ENCODE data around the gene MINDY4B.

Gene MINDY4B

DNA sequence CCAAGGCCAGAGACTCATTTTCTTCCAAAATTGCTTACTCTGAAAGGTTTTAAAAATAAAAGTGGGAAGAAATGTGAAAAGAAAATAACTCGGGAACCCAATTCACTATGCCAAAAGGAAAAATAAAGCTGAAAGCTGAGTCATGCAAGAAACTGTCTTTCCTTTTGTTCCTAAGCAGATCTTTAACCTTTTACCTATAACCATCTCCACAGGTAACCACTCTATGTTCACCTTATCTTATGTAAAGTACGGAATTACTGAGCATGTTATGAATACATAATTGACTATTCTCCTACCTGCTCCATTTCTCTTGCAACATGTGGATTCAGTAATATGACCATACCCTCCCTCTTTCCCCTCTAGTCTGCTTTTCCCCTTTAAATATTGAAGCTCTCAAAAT is 62.0 kb downstream of the MINDY4B start:
- no peak for DNase-seq

DNA sequence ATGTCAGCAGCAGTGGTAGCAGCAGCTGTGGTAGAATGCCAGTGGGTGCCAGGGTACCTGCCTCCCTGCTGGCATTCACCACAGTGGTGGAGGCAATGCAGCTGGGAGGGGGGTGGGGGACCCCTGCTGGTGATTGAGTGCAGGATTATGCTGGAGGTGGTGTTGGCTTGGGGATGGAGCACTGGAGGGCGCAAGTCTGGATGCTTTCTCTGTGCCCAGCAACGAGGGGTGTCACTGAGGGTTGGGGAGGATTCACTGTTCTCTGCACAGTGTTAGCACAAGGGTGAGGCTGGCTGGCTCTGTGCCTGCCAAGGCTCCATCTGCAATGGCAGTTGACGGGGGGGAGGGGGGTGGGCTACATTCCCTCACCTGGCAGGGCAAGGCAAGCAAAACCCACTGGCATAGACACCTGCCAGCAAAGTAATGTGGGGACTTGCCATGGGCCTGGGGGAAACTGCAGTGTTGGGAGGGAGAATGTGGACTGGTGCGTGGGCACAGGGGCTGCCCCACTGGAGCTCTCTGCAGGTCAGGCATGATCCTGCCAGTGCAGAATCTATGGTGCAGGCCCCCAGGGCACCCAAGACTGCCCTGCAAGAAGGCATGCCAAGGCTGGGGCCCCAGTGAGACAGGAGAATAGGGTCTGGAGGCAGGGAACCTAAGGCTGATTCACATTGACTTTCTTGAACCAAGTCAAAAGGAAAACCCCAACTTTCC is 64.3 kb downstream of the MINDY4B start:
- no peak for DNase-seq

DNA sequence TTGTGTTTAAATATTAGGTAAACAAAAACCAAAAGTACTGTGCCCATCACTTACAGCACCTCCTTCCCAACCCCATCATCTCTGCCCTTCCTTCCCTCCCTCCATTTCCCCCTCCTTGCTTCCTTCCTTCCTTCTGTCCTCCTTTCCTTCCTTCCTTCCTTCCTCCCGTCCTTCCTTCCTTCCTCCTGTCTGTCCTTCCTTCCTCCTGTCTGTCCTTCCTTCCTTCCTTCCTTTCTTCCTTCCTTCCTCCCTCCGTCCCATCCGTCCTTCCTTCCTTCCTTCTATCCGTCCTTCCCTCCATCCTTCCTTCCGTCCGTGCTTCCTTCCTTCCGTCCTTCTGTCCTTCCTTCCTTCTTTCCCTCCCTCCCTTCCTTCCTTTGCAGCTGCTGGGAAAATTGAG is 74.5 kb downstream of the MINDY4B start:
- no peak for DNase-seq

DNA sequence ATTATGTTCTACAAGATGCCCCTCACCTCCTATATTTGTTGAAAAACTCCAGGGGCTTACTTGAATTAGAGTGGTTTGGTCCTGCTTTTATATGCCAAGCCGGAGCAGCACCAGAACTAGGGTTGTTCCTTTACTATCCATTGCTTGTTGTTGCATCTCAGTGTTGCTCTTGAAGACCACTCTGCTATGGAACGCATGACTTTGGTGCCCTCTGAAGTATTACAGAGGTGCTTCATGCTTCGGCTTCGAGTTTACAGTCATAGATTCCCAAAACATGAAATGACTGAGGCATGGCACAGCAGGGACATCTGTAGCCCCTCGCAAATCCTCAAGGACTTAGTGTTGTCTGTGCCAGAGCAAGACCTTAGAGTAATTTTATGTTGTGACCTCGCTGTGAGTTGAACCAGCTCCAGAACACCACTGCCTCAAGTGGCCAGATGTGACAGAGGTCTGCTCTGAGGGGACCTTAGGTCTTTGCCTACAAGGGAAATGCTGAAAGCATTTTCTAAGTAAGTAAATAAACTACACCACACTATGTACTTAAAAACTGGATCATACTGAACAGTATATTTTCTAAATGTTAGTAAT is 75.1 kb downstream of the MINDY4B start:
- DNase-seq: no peak

DNA sequence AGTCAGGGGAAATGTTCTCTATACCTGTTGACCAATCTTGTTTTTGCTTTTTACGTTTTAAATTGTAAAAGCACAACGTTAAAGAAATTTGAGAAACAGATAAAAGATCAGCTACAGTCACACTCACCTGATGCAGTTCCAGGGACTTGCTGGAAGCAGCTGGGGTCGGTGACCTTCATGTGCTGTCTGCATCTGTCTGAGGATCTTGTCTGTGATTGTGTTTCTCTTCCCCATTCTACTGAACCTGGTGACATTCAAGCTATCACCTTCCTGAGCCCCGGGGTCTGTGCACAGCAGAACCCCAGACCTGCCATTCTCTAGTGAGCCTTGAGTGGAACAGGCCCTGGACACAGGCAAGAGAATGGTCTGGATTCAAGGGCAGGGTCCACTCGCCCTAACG is 75.8 kb downstream of the MINDY4B start:
- DNase-seq: no peak

DNA sequence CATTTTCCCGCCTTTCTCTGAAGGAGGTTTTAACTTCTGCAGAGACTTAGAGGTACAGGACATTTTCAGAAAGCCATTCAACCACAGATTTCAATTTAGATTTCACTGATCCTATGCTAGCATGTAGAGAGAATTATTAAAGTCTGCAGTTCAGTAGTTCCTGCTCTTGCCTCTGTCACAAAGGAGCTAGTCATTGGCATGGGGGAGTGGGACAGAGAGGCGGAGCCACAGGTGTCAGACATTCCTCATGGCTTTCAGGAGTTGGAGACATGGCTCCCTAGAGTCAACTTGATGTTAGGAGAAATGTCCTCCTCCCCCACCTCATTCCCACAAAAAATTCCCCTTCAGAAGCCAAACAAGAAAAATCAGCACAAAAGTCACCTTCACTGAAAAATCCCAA is 76.2 kb downstream of the MINDY4B start:
- no peak for DNase-seq

DNA sequence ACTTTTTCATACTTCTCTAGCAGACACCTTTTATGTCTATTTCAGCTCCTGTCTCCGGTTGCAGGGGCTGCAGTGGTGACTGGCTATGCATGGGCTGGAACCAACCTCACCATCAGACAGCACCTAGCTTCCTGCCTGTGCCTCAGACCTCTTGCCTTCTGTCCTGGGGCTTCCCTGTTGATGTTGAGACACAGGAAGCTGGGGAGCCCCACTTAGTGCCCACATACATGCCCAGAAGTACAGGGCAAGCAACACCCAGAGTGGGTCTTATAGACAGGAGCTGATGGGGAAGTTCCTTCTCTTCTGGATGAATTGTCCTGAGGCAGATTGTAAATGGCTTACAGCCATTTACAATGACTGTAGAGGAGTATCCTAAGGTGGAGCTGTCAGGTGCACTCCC is 77.0 kb downstream of the MINDY4B start:
- no peak for DNase-seq

DNA sequence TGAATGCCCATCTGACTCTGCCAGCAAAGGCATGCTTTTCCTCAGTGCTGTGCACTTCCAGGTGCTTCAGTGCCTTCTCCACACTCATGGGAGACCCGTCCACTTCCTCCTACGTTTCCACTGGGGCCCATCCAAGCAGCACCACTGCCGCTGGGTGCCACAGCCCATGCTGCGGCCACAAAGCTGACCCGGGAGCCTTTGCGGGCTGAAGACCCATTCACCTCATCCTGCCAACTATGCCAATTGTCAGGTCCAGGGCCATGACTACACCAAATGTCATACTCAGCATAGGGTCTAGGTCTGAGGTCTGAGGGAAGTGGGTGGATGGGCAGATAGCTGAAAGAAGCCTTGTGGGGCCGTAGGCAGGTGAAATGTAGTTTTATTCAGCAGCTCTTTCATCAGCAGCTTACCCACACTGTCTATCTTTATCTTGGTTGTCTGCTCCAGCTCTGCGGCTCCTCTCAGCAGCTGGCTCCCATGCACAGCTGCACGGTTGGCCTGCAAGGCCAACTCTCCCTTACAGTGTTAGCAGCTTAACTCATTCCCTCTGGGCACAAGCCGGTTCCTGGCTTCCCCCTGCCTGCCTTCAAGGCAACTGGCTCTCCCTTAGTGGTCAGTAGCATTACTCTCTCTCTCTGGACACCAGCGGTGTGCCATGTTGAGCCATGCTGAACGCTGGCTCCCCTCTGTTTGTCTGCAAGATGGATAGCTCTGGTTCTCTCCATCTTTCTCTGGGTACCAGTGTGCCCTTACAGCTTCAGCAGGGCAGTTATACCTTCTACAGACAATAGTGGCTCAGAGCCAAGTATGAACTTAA is 78.6 kb downstream of the MINDY4B start:
- no peak for DNase-seq

DNA sequence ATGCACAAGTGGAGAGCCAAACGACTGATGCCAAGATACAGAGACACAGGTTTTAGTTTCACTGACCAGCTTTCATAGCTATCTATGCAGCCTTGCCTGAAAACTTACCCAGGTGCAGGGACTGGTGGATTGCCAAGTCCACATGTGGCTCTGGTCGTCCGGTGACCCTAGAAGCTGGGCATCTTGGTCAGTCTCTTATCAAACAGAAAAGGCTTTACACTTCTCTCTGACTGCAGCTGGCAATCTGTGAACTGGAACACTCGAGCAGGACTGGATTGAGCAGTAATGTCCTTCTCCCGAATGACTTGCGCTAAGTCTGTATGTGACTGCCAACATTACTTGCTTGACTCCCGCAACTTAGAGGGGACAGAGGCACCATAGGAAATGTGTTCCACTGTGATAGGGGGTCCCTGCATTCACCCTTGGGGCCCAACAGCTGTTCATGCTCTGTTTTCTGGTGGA is 79.3 kb downstream of the MINDY4B start:
- no peak for DNase-seq

DNA sequence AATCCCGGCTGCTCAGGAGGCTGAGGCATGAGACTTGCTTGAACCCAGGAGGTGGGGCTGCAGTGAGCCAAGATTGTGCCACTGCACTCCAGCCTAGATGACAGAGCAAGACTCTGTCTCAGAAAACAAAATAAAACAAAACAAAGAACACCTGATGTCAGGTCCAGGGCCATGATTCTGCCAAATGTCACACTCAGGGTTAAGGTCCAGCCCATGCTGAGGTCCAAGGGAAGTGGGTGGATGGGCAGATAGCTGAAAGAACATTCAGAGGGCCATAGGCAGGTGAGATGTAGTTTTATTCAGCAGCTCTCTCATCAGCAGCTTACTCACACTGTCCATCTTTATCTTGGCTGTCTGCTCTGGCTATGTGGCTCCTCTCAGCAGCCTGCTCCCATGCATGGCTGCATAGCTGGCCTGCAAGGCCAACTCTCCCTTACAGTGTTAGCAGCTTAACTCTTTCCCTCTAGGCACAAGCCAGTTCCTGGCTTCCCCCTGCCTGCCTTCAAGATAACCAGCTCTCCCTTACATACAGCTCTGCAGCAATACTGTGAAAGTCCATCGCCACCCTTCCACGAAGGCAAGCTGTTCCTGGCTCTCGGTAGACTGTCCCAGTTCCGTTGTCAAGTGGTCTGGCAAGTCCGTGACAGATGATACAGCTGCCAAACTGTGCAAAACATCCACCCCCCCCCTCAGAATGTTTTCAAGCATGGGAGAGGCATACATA is 79.9 kb downstream of the MINDY4B start:
- DNase-seq: no peak

DNA sequence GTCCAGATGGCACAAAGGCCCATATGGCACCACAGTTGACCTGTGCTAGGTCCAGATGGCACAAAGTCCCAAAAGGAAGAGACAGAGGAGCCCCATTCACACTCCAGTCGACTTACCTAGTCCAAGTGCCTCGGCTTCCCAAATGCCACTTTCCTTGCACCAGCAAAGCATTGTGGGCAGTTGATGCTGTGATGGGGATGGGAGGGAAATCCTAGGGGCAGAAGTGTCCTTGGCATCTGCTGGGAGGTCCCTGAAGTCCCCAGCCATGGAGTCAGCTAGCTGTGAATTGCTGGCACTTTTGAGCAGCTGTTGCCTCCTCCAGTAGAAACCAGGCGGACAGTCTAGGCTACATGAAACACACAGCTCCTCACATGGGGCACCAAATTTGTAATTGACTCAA is 82.0 kb downstream of the MINDY4B start:
- peak in 1 of 14 donors; percentile 4 for DNase-seq

DNA sequence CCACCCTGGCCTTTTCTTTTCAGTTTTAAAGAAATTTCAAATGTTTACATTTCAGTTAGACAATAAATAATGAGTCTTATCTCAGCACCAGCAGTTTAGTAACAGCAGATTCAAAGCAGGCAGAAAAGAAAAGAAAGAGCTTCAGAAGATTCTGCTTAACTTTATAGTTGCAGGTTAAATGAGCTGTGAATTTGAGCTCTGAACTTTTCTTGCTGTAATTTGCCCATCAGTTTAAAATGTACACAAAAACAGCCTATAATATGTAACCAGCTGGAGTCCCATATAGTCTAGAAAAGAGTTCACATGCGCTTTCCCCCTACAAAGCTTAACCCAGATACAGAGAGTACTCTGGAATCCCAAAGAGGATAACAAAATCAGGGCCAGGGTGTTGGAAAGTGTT is 82.6 kb downstream of the MINDY4B start:
- no peak for DNase-seq

Data from C1 segment of cervical spinal cord (tissue), 14 donors.